Fibroblast of upper back skin (primary cell): ENCODE measurements around the gene GPR171.
A peak's percentile ranks its signal among the peaks of the same experiment; 100 is the strongest.
"Not testable (repeated sequence)": the region's sequence is repeated elsewhere in the genome, so short reads cannot be mapped to it uniquely, and the experiment has no call there.

Experiments used
- DNase-seq: peaks from one replicate; pipeline ENCODE4 v3.0.0-alpha.2; 2013

Gene GPR171, protein sequence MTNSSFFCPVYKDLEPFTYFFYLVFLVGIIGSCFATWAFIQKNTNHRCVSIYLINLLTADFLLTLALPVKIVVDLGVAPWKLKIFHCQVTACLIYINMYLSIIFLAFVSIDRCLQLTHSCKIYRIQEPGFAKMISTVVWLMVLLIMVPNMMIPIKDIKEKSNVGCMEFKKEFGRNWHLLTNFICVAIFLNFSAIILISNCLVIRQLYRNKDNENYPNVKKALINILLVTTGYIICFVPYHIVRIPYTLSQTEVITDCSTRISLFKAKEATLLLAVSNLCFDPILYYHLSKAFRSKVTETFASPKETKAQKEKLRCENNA

DNA sequence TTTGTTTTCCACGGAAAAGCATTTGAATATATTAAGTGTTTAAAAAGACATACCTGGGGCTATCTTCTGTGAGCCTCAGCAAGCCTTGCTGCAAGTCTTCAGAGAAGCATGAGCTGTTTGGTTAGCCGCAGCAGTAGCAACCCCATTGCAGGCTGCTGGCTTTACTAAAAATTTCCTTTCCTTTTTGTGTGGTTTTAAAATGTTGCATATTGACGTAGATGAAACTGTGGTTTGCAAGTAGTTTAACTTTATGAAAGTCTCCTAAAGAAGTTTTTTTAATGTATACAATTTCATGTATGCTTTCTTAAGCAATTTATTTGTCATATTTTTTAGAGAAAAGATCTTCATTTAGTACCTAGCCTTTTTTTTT, at the start of gene GPR171:
Gene GPR171 (minus strand): TSS at position 166 of the 370 bp plus-strand sequence. CDS start 3,830 bp downstream, outside the sequence.
- no peak for DNase-seq

DNA sequence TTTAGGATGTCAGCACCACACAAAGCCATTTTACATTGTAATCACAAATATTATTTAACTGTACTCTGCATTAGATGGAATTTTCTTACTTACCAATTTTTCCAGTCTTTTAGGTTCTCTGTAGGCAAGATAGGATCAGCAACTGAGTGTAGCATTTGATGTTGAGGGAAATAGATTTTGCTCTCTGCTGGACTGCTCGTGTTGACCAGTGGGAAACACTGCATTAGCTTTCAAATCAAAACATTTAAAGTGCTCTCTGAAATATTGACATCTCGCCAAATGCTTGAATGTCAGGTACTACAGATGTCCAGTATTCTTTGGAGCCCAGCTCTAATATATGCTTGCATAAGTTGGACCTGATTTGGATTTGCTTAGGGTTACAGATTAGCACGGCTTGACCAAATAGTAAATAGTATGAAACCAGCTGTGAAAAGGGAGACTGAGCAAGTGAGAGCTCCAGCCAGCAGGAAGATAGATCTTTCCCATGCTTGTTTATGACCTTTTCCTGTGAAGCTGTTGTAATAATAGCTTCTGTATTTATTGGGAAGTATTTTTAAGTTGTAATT, 45.8 kb upstream of the GPR171 start:
- DNase-seq = no peak

DNA sequence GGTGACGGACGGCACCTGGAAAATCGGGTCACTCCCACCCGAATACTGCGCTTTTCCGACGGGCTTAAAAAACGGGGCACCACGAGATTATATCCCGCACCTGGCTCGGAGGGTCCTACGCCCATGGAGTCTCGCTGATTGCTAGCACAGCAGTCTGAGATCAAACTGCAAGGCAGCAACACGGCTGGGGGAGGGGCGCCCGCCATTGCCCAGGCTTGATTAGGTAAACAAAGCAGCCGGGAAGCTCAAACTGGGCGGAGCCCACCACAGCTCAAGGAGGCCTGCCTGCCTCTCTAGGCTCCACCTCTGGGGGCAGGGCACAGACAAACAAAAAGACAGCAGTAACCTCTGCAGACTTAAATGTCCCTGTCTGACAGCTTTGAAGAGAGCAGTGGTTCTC, 39.0 kb upstream of the GPR171 start:
- DNase-seq = not testable (repeated sequence)

DNA sequence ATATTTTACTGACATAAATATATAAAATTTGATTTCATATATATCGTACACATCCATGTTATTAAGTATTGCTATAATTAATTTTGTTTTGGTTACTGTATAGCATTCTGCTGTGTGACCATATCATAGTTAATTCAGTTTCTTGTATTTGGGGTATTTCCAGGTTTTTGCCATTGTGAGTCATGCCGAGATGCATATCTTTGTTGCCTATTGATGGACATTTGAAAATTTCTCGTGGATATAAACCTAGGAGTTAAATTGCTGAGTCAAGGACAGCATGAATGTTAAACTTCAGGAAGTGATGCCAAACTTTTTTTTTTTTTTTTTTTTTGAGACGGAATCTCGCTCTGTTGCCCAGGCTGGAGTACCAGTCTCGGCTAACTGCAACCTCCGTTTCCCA, 33.7 kb upstream of the GPR171 start:
- DNase-seq = peak; percentile 36

DNA sequence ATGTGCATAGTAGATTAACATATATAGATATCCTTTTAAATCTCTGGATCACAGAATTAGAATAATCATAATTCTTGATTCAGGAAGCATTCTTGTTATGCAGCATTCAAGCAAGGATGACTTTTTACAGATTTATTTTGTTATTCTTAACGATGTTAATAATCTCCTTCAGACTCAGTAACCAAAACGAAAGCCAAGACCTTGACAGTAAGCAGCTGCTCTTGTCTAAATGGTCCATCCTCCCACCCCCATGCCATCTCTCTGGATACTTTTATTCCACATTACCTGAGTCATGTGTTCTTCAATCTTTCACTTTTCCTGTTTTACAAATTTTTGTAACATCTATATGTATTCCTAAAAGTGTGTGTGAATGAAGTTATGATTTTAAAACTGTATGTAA, 33.3 kb upstream of the GPR171 start:
- DNase-seq = no peak

DNA sequence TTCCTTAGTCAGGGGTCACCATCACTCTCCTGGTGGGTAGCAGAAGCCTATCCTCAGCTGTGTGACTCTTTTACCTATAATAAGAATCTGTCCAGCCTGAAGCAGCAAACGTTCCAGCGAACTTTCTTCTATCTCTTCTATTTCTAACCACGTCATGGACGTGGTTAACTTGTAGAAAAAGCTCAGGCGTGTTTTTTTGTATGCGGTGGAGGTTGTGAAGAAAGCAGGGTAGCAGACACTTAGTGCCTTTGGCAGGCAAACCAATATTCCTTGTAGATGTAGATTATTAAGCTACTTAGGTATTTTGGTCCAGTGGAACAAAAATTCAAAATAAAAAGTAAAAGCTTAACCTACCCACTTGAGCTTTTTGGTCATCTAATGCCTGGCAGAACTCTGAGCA, 31.8 kb upstream of the GPR171 start:
- DNase-seq = no peak

DNA sequence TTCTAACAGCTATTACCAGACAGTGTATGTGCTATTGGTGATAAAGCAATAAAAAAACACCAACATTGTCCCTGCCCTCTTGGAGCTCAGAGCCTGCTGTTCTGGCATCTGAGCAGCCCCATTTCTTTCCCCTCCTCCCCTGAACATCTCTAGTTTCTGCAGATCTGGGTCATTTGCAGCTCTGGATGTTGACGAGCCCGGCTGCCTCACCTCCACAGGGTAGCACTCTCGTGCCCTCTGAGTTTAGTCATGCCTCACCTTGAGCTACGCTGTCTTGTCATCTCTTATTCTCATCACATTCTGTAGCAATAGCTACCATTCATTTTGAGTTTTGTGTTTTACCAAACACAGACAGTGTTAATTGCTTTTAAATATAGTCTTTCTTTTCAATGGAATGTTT, 30.0 kb upstream of the GPR171 start:
- no peak for DNase-seq

DNA sequence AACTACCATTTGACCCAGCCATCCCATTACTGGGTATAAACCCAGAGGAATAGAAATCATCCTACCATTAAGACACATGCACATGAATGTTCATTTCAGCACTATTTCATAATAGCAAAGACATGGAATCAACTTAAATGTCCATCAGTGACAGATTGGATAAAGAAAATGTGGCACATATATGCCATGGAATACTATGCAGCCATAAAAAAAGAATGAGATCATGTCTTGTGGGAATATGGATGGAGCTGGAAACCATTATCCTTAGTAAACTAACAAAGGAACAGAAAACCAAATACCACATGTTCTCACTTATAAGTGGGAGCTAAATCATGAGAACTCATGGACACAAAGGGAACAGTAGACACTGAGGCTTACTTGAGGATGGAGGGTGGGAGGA, 29.4 kb upstream of the GPR171 start:
- DNase-seq = not testable (repeated sequence)

DNA sequence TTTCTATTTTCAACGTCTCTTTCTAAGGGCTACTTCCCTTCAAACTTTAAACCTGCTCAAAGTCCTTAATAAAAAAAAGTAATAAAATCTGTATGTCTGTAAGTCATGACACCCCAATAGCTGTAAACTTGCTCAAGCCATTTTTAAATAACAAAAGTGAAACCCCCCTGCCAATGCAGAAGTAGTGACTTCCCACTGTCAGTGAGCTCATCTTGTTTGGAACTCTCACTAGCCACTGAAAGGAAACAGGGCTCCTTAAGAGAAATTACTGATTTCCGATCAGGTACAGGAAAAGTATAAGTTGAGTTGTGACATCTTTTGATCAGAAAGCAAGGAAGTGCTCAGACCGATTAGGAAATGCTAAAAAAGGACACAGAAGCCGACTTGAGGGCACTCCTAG, 27.6 kb upstream of the GPR171 start:
- no peak for DNase-seq

DNA sequence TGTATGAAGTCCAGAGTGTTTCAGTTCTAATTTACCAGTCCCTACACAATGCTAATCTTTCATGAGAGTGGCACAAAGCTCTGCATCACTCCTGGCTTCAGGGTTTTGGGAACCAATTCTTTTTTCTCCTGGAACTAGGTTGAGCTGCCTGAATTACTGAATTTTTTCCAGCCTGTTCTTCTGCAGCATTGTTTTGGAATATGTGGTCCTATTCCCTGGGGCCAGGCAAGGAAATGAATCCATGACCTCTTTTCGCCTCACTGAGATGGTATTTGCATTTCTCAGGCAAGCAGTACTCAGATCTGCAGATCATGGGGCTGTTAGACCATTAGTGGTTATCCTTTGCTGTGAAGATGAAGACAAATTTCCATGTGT, 25.6 kb upstream of the GPR171 start:
- DNase-seq = peak; percentile 87

DNA sequence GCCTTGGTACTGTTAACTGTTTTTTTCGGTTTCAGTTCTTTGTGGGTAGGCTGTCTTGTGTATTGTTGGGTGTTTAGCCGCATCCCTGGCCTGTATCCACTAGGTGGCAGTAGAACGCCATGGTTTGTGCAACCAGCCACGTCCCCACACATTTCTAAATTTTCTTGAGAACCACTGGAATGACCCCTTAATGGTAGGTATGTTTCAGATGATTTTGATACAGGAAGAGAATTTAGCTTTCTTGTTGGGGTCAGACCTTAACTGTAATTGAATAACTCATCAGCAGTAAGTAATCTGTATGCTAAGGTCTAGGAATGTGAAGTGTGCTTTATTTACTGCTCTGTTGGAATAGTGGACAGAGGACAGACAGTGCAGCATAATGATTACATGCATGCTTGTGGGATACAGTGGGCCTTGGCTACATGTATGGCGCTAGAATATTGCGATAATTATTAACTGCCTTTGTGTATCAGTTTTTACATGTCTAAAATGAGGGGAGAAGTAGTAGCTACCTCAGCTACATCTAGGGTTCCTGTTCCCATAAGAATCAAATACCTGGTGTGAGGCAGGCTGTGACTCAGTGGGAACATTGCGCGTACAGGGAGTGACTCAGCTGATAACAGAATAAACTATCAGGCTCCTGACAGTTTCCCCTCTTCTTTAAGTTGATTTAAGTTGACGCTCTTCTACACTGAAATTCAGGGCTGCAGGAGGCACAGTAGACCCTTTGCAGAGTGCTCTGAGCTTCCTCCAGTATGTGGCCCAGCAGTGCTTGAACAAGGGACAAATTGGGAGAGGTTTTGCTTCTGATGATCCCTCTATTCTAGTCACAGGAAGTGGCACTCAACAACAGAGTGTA, 25.0 kb upstream of the GPR171 start:
- DNase-seq = peak; percentile 89

DNA sequence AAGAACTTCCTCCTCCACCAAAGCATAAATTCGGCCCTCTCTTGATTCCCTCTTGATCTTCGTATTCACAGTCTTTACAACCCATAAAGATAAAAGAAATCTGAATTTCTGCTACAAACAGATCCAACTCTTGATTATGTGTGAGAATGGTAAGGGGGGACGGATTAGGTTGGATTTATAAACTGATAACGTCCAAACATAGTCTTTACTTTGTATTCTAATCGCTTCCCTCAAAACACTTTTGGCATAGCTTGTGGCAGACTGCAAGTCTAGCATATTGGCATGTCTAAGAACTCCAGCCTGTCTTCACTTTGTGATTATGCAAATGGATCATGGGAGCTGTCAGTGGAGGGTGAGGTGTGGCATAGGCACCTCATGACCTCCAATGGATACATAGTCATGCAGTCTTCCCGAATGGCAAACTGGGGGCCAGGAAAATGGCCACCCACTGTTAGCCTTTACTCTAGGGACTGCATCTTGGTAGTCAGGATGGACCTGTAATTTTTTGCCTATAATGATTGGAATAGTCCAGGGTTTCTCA, 24.3 kb upstream of the GPR171 start:
- no peak for DNase-seq

DNA sequence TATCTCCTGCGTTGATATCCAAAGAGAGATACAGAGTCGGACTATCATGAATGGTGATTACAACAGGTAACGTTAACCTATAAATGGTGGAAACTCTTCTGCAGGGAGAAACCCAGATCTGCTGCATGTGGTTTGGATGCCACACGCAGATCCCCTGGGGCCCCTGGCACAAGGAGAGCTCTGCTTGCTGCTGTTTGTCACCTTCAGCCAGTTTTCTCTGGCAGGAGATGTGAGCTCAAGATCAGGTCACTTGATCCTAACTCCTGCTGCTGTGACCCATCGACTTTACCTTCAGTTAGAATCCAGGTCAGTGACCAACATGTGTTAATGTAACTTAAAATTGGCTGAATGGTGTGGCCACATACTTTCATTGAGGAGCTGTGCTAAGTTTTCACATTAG, 23.8 kb upstream of the GPR171 start:
- no peak for DNase-seq

DNA sequence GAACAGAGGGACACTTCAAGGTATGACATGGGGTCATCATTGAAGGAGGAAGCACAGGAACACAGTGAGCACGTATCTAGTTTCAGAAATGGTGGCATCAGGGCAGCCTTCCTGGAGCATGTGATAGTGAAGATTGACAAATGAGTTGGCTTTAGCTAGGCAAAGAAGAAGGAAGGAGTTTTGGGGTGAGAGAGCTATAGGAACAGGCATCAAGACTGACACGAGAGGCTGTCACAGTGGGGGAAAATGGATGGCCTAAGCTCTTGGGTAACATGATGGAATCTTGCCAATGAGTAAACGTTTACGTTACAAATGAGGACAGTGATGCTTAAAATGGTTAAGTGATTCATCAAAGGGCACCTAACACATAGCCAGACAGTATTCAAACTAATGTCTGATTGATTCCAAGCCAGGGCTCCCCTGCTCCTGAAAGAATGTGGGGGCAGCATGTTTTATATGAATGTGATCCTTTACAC, 23.1 kb upstream of the GPR171 start:
- DNase-seq = peak; percentile 96

DNA sequence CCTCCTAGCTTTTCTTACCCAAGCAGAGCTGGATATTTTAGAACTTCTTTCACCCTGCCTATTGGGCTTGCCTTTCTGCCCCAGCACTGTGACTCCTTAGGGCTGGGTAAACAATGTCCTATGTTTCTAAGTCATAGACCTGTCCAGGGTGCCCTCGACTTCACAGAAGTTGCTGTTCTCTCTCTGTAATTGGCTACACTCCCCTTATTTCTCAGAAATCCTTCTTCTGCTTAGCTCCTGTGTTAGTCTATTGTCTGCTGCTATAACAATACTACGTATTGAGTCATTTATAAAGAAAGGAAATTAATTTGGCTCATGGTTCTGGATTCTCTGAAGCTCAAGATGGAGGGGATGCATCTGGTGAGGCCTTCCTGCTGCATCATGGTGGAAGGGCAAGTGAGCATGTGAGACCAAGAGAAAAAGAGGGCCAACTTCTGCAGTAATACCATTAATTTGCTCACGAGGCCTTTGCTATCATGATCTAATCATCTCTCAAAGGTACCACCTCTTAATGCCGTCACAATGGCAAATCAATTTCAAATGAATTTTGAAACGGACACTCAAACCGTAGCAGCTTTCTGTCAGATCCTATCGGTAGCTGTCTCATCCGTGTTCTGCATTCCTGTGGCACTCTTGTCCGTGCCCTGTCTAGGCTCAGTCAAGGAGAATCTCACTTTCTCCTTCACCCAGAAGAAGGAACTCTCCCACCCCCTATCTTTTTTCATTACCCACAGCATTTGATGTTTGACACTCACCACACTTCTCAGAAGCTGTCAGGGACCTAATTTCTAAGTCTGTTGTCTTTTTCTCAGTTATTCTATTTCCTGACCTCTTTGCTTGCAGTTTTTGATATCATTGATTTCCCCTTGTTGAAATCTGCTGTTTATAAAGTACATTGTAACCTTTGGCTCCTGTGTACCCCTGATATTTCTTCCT, 22.3 kb upstream of the GPR171 start:
- DNase-seq = no peak

DNA sequence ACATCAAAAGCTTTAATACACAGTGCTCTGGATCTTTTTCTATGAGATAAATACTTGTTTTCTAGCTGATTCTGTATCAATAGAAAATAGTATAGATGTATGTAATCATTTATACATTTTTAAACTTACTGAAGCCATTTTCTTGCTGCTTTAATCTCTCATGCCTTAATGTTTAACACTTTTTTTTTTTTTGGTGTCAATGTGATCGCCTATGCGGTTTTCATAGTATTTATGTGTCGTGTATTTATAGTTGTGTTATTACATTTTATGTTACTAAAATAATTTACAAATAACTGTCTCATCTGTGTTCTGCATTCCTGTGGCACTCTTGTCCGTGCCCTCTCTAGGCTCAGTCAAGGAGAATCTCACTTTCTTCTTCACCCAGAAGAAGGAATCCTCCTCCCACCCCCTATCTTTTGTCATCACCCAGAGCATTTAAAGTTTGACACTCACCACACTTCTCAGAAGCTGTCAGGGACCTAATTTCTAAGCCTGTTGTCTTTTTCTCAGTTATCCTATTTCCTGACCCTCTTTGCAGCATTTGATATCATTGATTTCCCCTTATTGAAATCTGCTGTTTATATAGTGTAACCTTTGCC, 21.4 kb upstream of the GPR171 start:
- no peak for DNase-seq

DNA sequence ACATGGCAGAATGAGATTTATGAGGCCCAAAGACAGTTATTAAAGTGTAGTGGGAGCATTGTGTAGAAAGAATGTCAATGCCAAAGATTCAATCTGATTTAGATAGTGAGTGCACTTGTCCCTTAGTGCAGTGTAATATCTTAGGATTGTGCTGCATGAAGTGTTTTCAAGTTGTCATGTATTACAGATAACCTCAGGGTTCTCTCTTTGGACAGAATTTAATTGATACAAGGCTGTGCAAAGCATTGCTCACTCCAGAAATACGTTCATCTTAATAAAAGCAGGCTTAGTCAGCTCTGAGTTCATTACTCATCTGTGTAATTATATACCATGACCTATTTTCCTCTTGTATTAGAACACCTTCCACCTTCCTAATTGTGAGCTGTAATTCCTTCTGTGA, 16.0 kb upstream of the GPR171 start:
- DNase-seq = peak; percentile 88

DNA sequence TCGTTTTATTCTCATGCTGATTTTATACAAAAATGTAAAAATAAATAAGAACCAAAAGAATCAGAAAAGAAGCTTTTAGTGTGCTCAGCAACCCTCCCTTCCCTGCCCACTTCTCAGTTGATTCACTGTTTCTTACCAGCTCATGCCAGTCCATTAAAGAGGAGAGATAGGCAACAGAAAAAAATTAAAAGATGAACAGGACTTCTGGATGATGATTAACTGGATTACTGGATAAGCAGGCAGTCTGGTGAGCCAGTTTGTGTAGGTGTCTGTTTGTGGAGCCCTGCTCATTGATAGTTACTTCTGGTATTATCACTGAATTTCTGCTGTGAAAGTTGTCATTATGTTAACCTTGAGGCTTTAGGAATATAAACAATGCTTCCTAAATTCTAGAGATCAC, 15.1 kb upstream of the GPR171 start:
- DNase-seq = no peak

DNA sequence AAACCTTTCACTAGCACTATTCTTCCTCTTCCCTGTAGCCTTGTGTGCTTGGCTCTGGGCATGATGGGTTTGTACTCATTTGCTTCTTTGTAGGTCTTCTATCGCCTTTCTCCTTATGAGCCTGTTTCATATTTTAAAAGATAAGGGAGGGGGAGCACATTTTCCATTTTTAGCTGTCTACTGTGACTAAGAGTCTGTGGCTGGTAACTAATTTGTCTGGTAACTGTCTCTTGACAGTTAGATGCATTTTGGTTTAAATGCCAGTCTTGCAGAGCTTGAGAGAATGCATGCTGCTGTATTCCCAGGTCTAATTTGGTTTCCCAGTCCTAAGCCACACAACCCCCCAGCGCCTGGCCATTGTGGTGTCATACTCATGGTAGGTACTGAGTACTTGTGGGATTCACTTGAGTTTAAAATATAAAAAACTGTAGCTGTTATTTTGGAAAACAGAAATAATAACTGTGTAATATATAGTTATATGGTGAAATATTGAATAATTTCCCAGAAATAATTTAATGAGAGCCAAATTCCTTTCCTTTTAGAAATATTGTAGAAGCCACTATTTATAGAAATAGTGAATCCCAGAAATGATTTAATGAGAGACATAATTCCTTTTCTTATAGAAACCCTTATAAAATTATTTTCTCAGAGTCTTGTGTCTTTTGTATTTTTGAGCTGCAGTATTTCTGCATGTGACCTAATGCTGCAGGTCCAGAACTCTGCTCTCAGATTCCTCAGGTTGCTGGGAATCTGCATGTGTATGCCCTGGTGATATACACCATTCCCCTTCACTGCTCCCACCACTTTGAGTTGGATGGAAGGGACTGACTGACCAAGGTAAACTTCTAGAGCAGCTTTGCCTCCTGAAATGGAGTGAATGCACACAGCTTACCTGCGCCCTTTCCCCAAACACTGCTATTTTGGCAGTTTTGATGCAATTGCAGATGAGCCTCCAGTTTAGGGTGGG, 13.9 kb upstream of the GPR171 start:
- DNase-seq = peak; percentile 84

DNA sequence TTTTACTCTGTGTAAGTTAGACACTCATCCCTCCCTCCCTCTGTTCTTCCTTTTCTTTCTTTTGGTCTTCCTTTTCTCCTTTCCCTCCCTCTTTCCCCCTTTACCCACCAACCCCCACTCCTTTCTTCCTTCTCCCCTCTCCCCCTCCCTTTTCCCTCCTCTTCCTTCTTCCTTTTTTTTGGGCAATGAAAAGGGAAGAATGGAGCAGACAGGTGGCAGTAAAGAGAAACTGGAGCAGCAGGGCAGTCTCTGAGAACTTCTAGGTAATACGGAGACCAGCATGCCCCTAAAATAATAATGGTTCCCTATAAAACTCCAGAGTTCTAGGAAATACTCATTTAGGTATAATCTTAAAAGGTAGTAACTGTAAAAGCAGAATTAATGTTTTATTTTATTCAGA, 11.4 kb upstream of the GPR171 start:
- DNase-seq = no peak

DNA sequence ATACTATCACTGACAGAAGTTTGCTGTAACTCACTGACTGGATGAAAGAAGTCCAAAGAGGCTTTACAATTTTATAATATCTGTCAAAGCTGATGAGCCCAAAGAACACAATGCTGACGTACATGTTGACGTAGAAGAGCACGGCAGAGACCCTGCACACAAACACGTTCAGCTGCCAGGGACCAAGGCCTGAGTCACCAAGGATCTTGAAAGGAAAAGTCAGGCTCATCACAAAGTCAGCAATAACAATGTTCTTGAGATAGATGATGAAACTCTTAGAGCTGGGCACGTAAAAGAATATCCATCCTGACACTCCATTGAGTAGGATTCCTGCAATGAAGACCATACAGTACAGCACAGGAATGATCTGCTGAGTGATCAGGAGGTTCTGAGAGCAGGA, 10.9 kb upstream of the GPR171 start:
- no peak for DNase-seq
